Lower leg skin (tissue), 4 donors: Measurements from ENCODE around the gene BGN. TPM values are rescaled to one million over a fixed set of nuclear protein-coding genes. Genes with fewer than 3 reads are reported as not detected.

Experiments
- DNase-seq, 2 donors: peaks; one replicate each; pipeline ENCODE4 v3.0.0-alpha.2; 2019; ENCODE audit warnings: low spot score in 2 of 2
- H3K4me3 ChIP-seq: fragments of 200-600 bp; sonication (generic); 2 replicates; pipeline ENCODE4 v1.5.1; 2017; ENCODE audit warnings: mild to moderate bottlenecking, low read depth; ENCODE audit not compliant: poor library complexity, severe bottlenecking
- POLR2A ChIP-seq, 2 donors: fragments of 450-650 bp; IDR thresholded peaks; one replicate each; pipeline ENCODE4 v1.6.1; 2016 to 2017; ENCODE audit warnings: antibody characterized with exemption in 2 of 2, mild to moderate bottlenecking in 1 of 2, moderate library complexity in 1 of 2
- WGBS, 2 donors: methylation state at CpG; one replicate each; pipeline ENCODE4 v1.1.5; 2018; 5-methylcytosine and 5-hydroxymethylcytosine counted together
- intact Hi-C: fragments of 100-400 bp; cut with DNase I; formaldehyde crosslinking; loops from one replicate; pipeline ENCODE4 v1.15.0; 2023; ENCODE audit warnings: low total_unique reads
- total RNA-seq, 4 donors: library from RNA; depleted of rRNA; stranded (reverse); fragments of >200 nt; gene quantifications; one replicate each; pipeline ENCODE4 v1.1.0, GENCODE V29; 2016
- TF ChIP-seq, protein P1 (sequence below), 3 donors: fragments of 450-650 bp; IDR thresholded peaks; one replicate each; pipeline ENCODE4 v1.5.1; 2016; ENCODE audit warnings: antibody characterized with exemption in 3 of 3, mild to moderate bottlenecking in 3 of 3, moderate library complexity in 2 of 3

The BGN gene
- total RNA-seq, 4 donors from 2014 or later, result 18.1 to 34.2 (median 22.8) TPM

DNA sequence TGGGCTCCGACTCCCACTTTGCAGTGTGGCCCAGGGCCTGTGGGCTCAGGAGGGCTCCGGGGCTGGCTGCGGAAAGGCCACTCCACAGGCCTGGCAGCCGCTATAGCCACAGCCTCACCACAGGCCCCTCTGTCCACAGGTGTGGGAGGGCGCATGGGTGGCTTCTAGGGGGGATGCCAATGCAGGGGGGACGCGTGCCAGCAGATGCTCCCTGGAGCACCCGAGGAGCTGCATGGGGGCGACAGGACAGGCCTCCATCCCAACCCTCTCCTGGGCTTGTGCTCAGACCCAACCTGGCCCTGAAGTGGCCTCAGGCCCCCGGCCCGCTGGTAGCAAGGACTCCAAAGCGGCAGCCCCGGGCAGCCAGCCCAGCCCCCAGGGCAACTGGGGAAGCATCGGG is 8.0 kb downstream of the BGN start:
- no peak for DNase-seq
- no peak for TF ChIP-seq POLR2A (IDR thresholded peaks at IDR 0.05)
- TF ChIP-seq, protein P1, sequence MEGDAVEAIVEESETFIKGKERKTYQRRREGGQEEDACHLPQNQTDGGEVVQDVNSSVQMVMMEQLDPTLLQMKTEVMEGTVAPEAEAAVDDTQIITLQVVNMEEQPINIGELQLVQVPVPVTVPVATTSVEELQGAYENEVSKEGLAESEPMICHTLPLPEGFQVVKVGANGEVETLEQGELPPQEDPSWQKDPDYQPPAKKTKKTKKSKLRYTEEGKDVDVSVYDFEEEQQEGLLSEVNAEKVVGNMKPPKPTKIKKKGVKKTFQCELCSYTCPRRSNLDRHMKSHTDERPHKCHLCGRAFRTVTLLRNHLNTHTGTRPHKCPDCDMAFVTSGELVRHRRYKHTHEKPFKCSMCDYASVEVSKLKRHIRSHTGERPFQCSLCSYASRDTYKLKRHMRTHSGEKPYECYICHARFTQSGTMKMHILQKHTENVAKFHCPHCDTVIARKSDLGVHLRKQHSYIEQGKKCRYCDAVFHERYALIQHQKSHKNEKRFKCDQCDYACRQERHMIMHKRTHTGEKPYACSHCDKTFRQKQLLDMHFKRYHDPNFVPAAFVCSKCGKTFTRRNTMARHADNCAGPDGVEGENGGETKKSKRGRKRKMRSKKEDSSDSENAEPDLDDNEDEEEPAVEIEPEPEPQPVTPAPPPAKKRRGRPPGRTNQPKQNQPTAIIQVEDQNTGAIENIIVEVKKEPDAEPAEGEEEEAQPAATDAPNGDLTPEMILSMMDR (IDR thresholded peaks at IDR 0.05), result no peak
- WGBS, 2 donors, result 66 to 75% methylated on average over 4 to 9 of the region's 14 CpGs
- no peak overlapping the region for H3K4me3 ChIP-seq
- intact Hi-C loops, result loop anchor here (10.0 kb wide), 1 partner anchor 538 kb away; no protein-coding TSS in a partner anchor

DNA sequence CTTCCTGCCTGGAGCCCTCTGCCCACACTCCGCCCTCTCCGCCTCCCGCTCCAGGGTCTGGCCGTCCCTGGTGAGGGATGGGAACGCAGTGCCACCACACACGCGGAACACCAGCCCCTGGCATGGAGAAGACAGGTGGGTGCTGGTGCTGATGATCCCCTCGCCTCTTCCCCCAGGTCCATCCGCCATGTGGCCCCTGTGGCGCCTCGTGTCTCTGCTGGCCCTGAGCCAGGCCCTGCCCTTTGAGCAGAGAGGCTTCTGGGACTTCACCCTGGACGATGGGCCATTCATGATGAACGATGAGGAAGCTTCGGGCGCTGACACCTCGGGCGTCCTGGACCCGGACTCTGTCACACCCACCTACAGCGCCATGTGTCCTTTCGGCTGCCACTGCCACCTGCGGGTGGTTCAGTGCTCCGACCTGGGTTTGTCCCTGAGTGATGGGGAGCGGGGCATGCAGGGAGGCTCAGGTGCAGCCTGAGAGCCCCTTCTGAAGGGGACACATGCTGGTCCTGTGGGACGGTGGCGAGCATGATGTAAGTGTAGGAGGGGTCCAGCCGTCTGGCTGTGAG is 9.8 kb downstream of the BGN start:
- H3K4me3 ChIP-seq, result no peak overlapping the region
- no peak for TF ChIP-seq POLR2A (IDR thresholded peaks at IDR 0.05)
- TF ChIP-seq, protein P1 (IDR thresholded peaks at IDR 0.05), result no peak
- intact Hi-C loops, result loop anchor here (10.0 kb wide), 1 partner anchor 540 kb away; no protein-coding TSS in a partner anchor
- WGBS, 2 donors, result 76 to 84% methylated on average over 9 to 25 of the region's 26 CpGs
- DNase-seq, result no peak

DNA sequence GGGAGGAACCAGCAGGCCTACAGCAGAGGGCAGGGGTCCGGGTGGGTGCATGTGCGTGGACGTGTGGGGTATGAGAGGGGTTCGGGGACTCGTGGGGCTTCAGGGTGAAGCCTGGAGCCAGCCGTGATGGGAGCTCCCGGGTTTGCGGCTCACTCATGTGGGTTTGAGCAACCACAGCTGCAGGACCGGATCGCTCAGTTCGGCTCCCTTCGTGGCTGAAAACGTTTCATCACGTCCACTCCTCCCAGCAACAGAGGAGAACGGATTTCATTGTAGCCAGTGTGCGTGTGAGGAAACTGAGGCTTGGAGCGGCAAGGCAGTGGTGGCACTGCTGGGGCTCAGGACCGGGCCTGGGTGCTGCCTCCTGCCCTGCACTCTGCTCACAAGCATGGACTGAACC is 10.6 kb downstream of the BGN start:
- intact Hi-C loops, result loop anchor here (10.0 kb wide), 1 partner anchor 541 kb away; no protein-coding TSS in a partner anchor

DNA sequence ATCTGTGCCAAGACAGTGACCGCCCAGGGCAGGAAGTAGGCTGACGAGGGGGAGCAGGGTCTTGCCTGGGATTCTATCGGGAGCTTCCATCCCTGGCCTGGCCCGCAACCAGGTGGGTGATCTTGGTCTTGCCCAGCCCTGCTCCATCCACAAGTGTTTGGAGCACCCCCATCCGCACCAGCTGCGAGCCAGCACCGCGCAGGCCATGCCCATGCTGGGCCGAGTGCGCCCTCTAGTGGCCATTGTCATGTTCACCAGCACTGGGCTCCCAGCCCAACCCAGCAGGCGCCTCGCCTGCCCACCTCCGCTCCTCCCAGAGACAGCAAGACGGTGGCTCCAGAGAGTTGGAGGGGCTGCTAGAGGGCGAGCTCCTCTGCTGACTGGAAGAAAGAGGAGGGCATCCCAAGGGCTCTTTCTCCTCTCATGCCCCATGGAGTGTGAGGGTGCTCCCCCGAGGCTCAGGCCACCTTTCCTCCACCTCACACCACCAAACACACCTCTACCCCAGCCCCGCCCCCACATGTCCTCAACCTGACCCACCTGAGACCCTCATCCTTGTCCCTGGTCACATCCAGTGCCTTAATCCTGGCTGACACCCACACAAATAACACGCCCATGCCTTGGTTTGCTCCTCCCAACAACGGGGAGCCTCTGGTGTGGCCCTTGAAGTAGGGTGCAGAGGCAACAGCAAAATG is 12.9 kb downstream of the BGN start:
- DNase-seq, result peak; percentile 44 to 96
- H3K4me3 ChIP-seq, result no peak overlapping the region
- TF ChIP-seq POLR2A (IDR thresholded peaks at IDR 0.05), result no peak
- TF ChIP-seq, protein P1 (IDR thresholded peaks at IDR 0.05), result peak in 1 of 3 donors; percentile 43
- WGBS, 2 donors, result 46 to 60% methylated on average over 4 to 13 of the region's 19 CpGs
- intact Hi-C loops, result loop anchor here (10.0 kb wide), 1 partner anchor 543 kb away; no protein-coding TSS in a partner anchor

More for the DNA sequence above, 10.6 kb downstream of the BGN start:
- WGBS, 2 donors, result 76 to 77% methylated on average over 13 to 18 of the region's 18 CpGs
- no peak for DNase-seq
- H3K4me3 ChIP-seq, result no peak overlapping the region
- TF ChIP-seq, protein P1 (IDR thresholded peaks at IDR 0.05), result no peak
- TF ChIP-seq POLR2A (IDR thresholded peaks at IDR 0.05), result no peak

DNA sequence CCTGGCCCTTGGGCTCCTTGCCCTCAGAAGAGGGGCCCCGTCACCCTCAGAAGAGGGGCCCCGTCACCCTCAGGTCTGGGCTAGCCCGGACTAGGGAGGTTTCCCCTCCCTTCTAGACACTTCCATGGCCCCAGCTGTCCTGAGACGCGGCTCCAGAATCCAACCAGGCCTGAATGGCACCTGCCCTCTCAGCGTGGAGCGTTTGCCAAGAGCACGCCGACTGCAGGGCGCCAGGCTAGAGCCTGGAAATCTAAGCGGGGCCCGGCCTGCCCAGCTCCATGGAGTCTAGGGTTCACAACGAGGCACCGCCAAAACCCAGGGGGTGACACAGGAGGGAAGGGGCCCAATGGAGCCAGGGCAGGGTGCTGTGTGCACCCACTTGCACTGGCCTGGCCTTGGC is 14.8 kb downstream of the BGN start:
- H3K4me3 ChIP-seq, result no peak overlapping the region
- 70 to 81% methylated on average over 2 to 13 of the region's 14 CpGs for WGBS, 2 donors
- TF ChIP-seq, protein P1 (IDR thresholded peaks at IDR 0.05), result no peak
- no peak for TF ChIP-seq POLR2A (IDR thresholded peaks at IDR 0.05)
- intact Hi-C loops, result loop anchor here (10.0 kb wide), 1 partner anchor 545 kb away; no protein-coding TSS in a partner anchor
- DNase-seq, result no peak
